NAMALWA (cell line): Measurements from ENCODE around the gene GALR1.
"Not testable (repeated sequence)": the region's sequence is repeated elsewhere in the genome, so short reads cannot be mapped to it uniquely, and the experiment has no call there.

Experiments used
- DNase-seq: peaks from one replicate; pipeline ENCODE4 v3.0.0-alpha.2; 2015; ENCODE audit warnings: low spot score

The GALR1 gene

GRCh38 chr18:77250926-77251729, 1.5 kb downstream of the GALR1 start:
- no peak for DNase-seq

GRCh38 chr18:77251730-77252050, 2.0 kb downstream of the GALR1 start:
- DNase-seq: no peak

GRCh38 chr18:77254711-77255405, 5.2 kb downstream of the GALR1 start:
- DNase-seq: no peak

DNA sequence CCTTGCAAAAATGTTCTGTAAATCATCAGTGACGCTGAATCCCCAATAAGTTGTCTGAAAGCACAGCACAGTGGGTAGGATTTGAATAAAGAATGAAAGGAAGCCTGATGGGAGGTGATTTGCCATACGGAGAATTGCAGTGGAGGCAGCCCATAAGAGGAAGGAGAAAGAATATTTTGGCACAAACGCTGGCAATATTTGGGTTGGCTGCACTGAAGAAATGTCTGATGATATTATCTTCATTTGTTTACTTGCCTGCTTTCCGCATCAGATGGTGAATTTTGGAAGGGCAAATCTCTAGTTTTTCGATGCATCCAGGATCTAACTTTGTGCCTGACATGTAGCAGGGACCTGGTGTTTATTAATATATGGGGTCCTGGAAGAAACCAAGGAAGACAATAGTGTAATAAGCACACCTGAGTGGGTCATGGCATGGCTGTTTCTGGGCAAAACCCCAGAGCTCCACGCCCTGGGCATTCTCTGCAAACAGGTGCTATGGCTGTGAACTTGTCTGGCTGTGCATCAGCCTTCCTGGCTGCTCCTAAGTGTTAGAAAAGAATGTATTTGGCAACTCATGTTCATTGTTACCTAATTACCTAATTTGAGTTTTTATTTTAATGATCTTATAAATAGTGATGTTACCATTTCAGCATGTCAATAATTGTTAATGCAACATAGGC, 5.9 kb downstream of the GALR1 start:
- no peak for DNase-seq

DNA sequence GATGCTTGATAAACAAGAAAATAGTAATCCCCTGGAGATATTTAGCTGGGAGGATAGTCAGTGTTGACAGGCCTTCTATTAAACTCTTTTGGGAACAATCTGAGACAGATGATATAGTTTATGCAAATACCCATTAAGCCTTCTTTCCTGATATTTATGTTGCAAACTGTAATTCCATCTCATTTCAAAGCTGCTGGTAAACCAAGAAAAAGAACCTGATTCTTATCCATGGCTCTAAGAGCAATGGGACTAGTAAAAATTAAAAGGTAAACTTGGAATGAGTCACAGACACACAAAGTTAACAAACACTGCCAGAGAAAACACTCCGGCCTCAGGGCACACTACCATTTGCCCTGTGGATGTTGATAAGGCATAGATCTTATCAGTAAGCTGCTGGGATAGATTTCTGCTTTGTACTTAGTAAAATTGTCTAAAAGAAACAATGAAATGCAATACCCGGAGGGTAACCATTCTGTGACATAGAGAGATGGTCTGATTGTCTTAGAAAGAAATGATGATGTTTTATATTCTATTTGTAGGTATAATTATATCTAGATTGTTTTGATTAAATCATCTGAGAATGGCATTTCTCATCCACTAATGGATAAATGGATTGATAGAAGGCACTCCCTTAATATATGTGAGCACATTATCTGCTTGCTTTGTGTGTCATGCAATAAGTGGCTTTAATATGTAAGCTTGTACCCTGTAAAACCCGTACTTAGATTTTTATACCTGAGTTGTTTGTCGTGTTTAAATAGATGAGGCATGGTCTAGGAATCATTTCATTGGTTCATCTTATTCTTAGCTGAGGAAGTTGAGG, 13.2 kb downstream of the GALR1 start:
- DNase-seq: no peak

GRCh38 chr18:77263466-77263763, 13.8 kb downstream of the GALR1 start:
- DNase-seq: no peak

DNA sequence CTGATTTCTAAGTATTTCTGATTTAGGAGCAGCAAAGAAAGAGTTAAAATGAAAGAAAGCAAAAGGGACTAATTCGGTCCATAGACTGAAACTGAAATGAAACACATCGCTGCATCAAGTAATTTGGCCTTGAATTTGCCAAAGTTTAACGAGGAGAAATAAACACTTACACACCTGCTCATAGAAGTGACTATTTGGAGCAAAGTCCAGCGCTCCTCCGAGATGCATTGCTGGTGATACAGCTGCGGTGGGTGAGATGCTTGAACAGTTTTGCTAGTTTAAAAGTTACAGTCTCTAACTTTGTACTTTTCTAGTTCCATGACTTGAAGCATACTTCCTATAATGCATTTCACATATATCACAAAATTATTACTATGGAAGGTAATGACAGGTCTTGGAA, 18.3 kb downstream of the GALR1 start:
- no peak for DNase-seq

GRCh38 chr18:77268456-77268855, 18.8 kb downstream of the GALR1 start:
- DNase-seq: no peak

GRCh38 chr18:77271576-77272481, 22.2 kb downstream of the GALR1 start:
- DNase-seq: no peak

- not testable (repeated sequence) for DNase-seq
Measured at GRCh38 chr18:77290841-77291240, 41.2 kb downstream of the GALR1 start.

- no peak for DNase-seq
Measured at GRCh38 chr18:77298172-77298571, 48.5 kb downstream of the GALR1 start.

DNA sequence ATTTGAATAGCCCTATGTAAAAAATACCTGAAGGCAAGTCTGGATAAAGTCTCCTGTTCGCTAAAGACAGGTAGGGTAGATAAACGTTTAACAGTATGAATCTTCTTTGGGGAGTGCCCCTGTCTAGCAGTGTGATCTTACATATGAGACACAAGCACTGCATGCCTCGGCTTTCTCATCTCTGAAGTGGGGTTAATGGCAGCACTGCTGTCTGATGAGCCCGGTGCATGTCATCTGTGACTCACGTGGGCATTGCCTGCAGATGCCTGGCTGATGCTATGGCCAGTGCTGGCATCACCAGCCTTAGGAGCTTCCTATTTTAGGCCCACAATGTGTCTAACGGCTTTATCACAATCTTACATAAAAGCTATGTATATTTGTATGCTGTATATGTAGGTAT, 50.1 kb downstream of the GALR1 start:
- DNase-seq: no peak

DNA sequence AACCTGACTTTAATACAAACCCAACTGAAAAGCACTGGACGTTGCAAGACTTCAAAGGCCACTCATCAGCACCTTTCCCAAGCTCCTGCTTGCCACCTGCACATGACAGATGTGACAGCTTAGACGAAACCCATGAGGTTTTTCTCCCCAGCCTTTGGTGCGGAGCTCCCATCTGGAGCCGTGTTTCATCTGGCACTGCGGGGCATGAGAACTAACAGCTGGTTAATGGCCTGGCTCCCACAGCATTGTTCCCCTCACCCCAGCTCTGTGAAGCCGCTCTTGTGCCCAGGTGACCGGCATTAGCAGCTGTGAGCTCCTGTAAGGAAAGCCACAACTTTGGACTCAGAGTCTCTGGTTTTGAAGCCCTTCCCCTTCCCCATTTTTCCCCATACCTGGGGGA, 50.9 kb downstream of the GALR1 start:
- no peak for DNase-seq

- no peak for DNase-seq
Measured at GRCh38 chr18:77304268-77304667, 54.6 kb downstream of the GALR1 start.

DNA sequence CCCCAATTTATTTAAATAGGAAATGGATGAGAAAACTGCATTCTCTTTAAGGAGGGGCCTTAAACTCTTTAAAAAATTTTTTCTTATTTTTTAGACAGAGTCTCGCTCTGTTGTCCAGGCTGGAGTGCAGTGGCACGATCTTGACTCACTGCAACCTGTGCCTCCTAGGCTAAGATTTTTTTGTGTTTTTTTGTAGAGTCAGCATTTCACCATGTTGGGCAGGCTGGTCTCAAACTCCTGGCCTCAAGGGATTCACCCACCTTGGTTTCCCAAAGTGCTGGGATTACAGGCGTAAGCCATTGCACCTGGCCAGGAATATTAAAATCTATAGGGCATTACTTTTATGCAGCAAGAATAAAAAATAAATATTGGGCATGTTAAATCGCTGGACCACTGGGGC, 56.0 kb downstream of the GALR1 start:
- DNase-seq: no peak

- DNase-seq: no peak
Measured at GRCh38 chr18:77308216-77308615, 58.6 kb downstream of the GALR1 start.

GRCh38 chr18:77314511-77314910, 64.9 kb downstream of the GALR1 start:
- no peak for DNase-seq

- no peak for DNase-seq
Measured at GRCh38 chr18:77314952-77315351, 65.3 kb downstream of the GALR1 start.

GRCh38 chr18:77316008-77316407, 66.4 kb downstream of the GALR1 start:
- no peak for DNase-seq

GRCh38 chr18:77316641-77317040, 67.0 kb downstream of the GALR1 start:
- no peak for DNase-seq

- DNase-seq: no peak
Measured at GRCh38 chr18:77320971-77321559, 71.4 kb downstream of the GALR1 start.
